ENCODE data around the gene AP2A1.

The AP2A1 gene

DNA sequence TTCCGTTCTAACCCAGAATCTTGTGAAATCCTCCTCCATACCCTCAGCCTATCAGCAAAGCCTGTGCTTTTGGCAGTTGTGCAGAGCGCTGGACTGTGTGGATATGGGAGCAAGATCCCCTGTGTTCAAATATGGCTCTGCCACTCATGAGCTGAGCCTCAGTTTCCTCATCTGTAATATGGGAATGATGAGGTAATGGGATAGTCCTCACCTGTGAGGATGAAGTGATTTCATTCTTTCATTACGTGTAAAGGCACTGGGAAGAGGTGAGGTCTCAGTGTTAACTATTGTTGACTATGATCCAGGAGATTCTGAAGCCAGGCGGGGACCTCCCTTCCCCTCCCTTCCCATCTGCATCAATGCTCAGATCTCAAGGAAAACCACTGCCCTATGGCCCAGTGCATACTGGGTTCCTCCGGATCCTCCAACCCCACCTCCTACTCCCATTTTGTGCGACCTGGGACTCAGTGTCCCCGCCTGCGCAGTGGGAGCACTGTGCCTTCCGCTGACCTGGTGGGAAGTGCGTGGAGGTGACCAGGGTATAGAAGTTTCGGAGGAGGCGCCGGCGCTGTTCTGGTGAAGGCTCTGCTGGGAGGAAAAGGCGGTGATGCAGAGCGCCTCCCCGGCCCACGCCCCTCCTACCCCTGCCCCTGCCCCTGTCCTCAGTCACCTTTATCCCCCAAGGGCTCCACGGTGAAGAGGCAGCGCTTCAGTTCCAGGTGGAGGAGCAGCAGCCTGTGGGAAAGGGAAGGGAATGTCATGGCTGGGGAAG is 41.3 kb downstream of the AP2A1 start:
- TF ChIP-seq EGR1 (IDR thresholded peaks at IDR 0.05): no peak
- TF ChIP-seq TEAD4 (IDR thresholded peaks at IDR 0.05): no peak
- TF ChIP-seq EP300 (IDR thresholded peaks at IDR 0.05; ENCODE audit: borderline replicate concordance): no peak
- no peak for TF ChIP-seq FOXM1 (IDR thresholded peaks at IDR 0.05; ENCODE audit: borderline replicate concordance, low read depth)
- no peak for TF ChIP-seq TAF1 (IDR thresholded peaks at IDR 0.05; ENCODE audit: low read depth)
- TF ChIP-seq, protein P1, sequence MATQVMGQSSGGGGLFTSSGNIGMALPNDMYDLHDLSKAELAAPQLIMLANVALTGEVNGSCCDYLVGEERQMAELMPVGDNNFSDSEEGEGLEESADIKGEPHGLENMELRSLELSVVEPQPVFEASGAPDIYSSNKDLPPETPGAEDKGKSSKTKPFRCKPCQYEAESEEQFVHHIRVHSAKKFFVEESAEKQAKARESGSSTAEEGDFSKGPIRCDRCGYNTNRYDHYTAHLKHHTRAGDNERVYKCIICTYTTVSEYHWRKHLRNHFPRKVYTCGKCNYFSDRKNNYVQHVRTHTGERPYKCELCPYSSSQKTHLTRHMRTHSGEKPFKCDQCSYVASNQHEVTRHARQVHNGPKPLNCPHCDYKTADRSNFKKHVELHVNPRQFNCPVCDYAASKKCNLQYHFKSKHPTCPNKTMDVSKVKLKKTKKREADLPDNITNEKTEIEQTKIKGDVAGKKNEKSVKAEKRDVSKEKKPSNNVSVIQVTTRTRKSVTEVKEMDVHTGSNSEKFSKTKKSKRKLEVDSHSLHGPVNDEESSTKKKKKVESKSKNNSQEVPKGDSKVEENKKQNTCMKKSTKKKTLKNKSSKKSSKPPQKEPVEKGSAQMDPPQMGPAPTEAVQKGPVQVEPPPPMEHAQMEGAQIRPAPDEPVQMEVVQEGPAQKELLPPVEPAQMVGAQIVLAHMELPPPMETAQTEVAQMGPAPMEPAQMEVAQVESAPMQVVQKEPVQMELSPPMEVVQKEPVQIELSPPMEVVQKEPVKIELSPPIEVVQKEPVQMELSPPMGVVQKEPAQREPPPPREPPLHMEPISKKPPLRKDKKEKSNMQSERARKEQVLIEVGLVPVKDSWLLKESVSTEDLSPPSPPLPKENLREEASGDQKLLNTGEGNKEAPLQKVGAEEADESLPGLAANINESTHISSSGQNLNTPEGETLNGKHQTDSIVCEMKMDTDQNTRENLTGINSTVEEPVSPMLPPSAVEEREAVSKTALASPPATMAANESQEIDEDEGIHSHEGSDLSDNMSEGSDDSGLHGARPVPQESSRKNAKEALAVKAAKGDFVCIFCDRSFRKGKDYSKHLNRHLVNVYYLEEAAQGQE (IDR thresholded peaks at IDR 0.05; ENCODE audit: low read depth): no peak
- TF ChIP-seq, protein P2, sequence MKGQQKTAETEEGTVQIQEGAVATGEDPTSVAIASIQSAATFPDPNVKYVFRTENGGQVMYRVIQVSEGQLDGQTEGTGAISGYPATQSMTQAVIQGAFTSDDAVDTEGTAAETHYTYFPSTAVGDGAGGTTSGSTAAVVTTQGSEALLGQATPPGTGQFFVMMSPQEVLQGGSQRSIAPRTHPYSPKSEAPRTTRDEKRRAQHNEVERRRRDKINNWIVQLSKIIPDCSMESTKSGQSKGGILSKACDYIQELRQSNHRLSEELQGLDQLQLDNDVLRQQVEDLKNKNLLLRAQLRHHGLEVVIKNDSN (IDR thresholded peaks at IDR 0.05): no peak
- TF ChIP-seq TCF12 (IDR thresholded peaks at IDR 0.05; ENCODE audit: low read depth): no peak
- TF ChIP-seq, protein P3, sequence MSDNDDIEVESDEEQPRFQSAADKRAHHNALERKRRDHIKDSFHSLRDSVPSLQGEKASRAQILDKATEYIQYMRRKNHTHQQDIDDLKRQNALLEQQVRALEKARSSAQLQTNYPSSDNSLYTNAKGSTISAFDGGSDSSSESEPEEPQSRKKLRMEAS (IDR thresholded peaks at IDR 0.05): no peak
- TF ChIP-seq YY1 (IDR thresholded peaks at IDR 0.05; ENCODE audit: low read depth): no peak
- no peak for TF ChIP-seq NFIC (IDR thresholded peaks at IDR 0.05)

DNA sequence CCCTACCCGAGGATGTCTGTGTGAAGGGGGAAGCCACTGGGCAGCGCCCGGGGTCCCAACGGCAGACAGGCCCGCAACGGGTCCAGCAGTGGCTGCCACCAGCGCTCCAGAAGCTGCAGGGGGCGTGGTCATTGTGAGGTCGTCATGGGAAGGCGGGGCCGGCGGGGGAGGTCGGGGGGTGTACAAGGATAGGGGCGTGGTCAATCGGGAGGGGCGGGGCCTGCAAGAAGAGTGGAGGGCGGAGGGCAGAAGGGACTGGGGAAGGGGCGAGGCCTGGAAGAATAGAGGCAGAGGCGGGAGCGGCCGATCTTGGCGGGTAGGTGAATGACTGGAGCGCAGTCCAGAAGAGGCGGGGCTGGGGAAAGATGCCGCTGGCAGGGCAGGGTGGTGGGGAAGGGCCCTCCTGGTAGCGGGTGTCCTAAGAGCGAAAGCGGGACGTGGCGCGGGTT is 41.9 kb downstream of the AP2A1 start:
- no peak for TF ChIP-seq RAD21 (IDR thresholded peaks at IDR 0.05; ENCODE audit: low read depth)
- TF ChIP-seq EP300 (IDR thresholded peaks at IDR 0.05; ENCODE audit: borderline replicate concordance): no peak
- TF ChIP-seq CREB1 (IDR thresholded peaks at IDR 0.05; ENCODE audit: low read depth): no peak
- TF ChIP-seq, protein P3 (IDR thresholded peaks at IDR 0.05): no peak
- no peak for TF ChIP-seq NFIC (IDR thresholded peaks at IDR 0.05)
- TF ChIP-seq TCF12 (IDR thresholded peaks at IDR 0.05; ENCODE audit: low read depth): no peak
- no peak for TF ChIP-seq TEAD4 (IDR thresholded peaks at IDR 0.05)

DNA sequence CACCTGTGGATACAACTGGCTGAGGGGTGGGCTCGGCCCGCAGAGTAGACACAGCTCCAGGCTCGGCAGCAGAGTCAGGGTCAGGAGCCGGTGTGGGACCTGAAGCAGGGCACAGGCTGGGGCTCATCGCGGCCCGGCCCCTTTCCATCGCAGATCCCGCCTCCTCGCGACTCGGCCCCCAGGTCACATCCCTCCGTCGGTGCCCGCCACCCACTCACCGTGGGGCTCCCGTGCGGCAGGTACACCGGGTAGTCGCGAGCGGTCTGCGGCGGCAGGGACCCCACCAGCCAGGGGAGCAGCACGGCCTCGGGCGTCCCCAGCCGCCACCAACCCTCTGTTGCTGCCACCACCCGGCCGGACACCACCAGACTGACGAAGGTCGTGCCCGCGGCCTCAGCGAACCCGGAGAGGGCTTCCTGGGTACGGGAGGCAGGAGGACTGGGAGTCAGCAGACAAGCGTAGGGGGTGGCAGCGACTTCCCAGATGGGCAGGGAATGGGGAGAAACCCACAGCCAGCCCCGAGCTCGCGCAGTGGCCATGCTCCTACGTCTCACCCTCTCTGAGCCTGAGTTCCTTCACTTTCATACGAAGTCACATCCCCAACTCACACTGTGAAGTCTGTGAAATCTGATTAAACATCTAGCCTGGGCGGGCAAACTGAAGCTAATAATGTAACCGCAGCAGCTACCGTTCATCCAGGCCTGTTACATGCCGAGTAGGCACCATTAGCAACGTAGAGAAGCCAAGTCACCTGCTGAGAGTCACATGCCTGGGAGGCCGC is 42.5 kb downstream of the AP2A1 start:
- TF ChIP-seq YY1 (IDR thresholded peaks at IDR 0.05; ENCODE audit: low read depth) (no peak), TCF12 (IDR thresholded peaks at IDR 0.05; ENCODE audit: low read depth) (no peak), FOXM1 (IDR thresholded peaks at IDR 0.05; ENCODE audit: borderline replicate concordance, low read depth) (no peak), ZBTB7A (IDR thresholded peaks at IDR 0.05; ENCODE audit: low read depth) (peak; percentile 64)
- TF ChIP-seq, protein P3 (IDR thresholded peaks at IDR 0.05): peak; percentile 12
- TF ChIP-seq, protein P2 (IDR thresholded peaks at IDR 0.05): peak; percentile 66

DNA sequence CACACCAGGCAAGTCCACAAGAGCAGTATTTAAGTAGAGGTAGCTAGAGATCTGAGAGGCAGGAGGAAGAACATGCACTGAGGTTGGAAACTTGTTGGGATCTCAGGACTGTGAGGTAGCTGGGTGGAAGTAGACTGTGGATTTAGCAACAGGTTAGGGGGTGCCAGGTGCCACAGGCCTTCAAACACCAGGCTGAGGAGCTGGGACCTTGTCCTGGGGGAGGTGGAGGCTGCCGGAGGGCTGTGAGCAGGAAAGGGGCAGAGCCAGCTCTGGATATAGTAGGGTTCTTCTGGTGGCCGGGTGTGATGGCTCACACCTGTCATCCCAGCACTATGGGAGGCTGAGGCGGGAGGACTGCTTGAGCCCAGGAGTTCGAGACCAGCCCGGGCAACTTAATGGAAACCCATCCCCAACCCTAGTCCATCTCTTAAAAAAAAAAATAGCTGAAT is 43.2 kb downstream of the AP2A1 start:
- TF ChIP-seq CREB1 (IDR thresholded peaks at IDR 0.05; ENCODE audit: low read depth) (no peak), YY1 (IDR thresholded peaks at IDR 0.05; ENCODE audit: low read depth) (no peak)

DNA sequence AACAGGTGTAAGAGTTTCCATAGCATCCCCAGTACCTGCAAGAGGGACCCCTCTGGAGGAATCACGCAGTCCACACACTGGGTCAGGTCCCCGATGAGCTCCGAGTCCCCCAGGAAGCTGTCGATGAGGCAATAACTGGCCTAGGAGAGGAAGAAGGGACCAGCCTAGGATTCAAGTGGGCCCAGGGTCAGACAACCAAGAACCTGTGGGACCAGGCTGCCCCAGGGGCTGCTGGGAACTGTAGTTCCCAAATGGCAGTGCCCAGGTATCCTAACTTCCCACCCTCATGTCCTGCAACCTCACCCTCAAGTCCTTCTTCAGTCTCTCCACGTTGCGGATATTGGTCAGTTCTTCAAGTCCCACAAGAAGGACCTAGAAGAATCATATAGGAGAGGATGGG is 44.5 kb downstream of the AP2A1 start:
- TF ChIP-seq ZBTB7A (IDR thresholded peaks at IDR 0.05; ENCODE audit: low read depth) (no peak), TEAD4 (IDR thresholded peaks at IDR 0.05) (no peak), TCF12 (IDR thresholded peaks at IDR 0.05; ENCODE audit: low read depth) (no peak), TAF1 (IDR thresholded peaks at IDR 0.05; ENCODE audit: low read depth) (no peak), RAD21 (IDR thresholded peaks at IDR 0.05; ENCODE audit: low read depth) (no peak), FOXM1 (IDR thresholded peaks at IDR 0.05; ENCODE audit: borderline replicate concordance, low read depth) (no peak), EP300 (IDR thresholded peaks at IDR 0.05; ENCODE audit: borderline replicate concordance) (no peak), YY1 (IDR thresholded peaks at IDR 0.05; ENCODE audit: low read depth) (no peak), CEBPB (IDR thresholded peaks at IDR 0.05) (no peak), NFIC (IDR thresholded peaks at IDR 0.05) (no peak), CREB1 (IDR thresholded peaks at IDR 0.05; ENCODE audit: low read depth) (no peak), EGR1 (IDR thresholded peaks at IDR 0.05) (no peak)
- TF ChIP-seq, protein P1 (IDR thresholded peaks at IDR 0.05; ENCODE audit: low read depth): no peak
- TF ChIP-seq, protein P2 (IDR thresholded peaks at IDR 0.05): no peak
- TF ChIP-seq, protein P3 (IDR thresholded peaks at IDR 0.05): no peak

Data from Ishikawa (cell line).